RCC 7860 (cell line): ENCODE data around the gene KIAA0825.

ENCODE experiments used
- DNase-seq: peaks from one replicate; pipeline ENCODE4 v3.0.0-alpha.2; 2015; ENCODE audit warnings: low spot score
- FAIRE-seq: peaks from 2 replicates; lab custom pipeline; 2012; peaks lifted over from hg19 to GRCh38; lab: Jason Lieb, UNC

Gene KIAA0825

DNA sequence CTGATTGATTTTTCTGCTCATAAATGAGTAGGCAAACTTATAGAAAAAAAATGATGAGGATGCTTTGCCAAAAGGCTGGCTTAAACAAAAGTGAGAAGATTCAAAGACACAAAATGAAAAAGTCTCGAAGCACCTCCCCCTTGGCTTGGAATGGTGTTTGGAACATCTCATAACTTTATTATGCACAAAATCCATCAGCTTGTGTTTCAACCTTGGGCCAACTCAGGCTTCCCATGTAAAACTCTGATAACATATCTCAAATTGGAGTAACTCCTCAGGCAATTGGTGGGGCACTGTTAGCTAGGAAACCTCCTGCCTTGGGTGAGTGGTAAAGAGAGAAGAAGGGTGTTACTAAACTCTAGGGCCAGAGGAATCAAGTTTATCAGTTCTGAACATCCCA, 176.3 kb downstream of the KIAA0825 start:
- FAIRE-seq (no peak), DNase-seq (no peak)

DNA sequence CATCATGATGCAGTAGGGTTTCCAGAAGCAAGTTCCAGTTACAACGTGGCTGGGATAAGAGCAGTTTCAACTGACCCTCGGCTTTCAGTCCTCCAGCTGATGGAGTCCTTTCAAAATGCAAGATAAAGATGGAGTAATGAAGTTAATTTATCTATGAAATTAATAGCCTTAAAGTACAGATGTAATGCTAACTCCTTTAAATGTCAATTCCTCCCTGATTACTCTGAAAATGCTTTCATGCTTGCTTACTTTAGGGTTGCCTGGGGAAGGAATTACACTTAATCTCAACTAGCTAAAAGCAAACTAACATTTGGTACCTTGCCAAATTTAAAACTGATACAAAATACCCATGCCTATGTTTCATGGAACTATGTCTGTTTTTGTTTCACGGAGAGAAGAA, 178.4 kb downstream of the KIAA0825 start:
- DNase-seq (no peak), FAIRE-seq (no peak)

DNA sequence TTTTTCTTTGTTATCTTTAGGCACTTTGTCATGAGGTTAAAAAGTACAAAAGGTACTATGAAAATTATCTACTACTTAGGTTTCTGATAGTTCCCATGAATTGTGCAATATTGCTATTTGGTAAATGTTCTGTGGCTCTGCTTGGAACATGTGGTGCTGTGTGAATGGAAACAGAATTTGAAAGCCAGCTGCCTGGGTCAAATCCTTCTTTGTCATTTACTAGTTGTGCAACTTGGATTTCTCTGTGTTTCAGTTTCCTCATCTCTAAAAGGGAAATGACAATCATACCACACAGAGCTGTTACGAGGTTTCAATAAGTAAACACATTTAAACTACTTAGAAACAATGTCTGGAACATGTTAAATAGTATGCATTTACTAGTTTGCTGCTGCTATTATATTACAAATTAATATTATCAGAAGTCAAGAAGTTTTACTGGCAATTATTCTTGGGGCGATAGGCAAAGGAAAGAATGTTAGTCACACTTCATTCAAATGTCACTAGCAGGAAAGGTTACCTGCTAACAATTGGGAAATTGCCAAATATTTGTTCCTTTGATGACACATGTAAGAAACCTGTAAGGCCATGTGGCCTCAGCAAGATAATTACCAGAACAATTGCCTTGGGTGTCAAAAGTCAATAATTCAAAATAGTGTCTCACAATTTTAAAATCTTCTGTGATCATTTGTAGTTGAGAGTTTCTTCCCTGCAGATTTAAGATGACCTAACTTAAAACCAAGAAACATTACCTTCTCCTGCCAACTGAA, 184.8 kb downstream of the KIAA0825 start:
- DNase-seq (no peak), FAIRE-seq (no peak)

DNA sequence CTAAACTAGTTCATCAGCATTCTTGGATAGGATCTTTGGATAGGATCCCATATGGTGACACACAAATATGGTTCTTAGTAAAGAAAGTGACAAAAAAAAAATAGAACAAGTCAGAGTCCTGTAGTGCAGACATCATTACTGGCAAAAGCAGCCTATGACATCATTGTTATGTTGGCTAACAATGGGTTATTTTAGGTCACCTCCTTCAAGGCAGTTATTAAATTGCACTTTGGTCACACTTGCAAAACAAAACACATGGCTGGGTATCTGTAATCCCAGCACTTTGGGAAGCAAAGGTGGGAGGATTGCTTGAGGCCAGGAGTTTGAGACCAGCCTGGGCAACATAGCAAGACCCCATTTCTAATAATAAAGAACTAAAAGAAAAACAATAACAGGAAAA, 185.9 kb downstream of the KIAA0825 start:
- DNase-seq: no peak
- no peak for FAIRE-seq

DNA sequence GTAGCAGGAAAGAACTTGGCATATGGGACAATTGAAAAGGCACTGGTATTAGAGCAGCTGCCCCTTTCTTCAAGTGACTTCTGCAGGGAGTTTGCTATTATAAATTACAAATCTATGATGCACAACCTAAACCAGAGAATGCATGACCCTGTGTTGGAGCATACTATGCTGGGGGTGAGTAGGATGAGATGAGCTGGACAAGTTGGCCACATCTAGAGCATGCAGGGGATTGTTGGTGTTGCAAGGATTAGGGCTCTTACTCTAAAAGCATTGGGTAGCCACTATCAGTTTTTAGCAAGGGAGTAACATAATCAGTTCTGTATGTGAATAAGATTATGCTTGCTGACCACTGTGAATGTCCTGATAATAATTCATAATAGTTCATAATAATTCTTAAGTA, 186.7 kb downstream of the KIAA0825 start:
- FAIRE-seq (no peak), DNase-seq (no peak)

DNA sequence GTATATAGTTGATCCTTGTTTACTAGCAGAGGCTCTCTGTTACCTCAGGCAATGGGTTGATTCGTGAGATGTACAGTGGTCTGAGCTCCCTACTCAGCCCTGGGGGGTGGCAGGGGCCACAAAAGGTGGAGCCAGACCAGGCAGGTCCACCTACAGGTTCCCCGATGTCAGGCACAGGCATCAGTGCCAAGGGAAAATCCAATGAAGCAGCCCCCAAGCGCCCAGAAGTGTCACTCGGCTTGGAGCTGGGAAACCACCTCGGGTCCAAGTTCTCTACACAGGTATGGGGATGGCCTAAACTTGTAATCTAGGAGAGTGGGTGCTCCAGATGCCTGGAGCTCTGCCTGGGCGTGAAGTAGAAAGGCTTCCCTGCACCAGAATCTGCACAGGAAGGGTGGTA, 188.8 kb downstream of the KIAA0825 start:
- DNase-seq (no peak), FAIRE-seq (no peak)

DNA sequence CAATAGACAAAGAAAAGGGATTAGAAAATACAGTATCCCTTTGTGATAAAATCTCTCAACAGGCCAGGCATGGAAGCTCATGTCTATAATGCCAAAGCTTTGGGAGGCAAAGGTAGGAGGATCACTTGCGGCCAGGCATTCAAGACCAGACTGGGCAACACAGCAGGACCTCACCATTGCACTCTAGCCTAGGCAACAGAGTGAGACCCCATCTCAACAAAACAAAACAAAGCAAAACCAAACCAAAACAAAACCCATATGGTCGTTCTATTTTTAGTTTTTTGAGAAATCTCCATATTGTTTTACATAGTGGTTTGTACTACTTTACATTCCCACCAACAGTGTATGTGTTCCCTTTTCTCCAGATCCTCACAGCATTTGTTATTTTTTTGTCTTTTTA, 193.0 kb downstream of the KIAA0825 start:
- no peak for FAIRE-seq
- no peak for DNase-seq

DNA sequence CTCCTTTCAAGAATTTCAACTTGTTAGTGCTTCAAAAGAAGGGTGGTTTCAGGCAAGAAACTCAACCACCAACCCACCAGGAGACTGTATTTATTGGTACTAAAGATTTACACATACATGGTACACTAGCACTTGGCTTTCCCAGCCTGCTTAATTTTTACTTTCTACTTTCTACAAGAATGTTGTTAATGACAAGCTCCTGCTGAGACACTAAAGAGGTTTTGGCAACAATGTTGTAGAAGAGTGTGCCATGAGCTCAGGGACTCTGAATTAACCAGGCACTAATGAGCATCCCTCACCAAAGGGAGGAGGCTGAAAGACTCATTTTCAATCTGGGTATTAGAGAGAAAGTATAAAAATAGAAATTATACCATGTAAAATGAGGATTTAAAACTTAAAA, 195.0 kb downstream of the KIAA0825 start:
- DNase-seq (no peak), FAIRE-seq (no peak)

DNA sequence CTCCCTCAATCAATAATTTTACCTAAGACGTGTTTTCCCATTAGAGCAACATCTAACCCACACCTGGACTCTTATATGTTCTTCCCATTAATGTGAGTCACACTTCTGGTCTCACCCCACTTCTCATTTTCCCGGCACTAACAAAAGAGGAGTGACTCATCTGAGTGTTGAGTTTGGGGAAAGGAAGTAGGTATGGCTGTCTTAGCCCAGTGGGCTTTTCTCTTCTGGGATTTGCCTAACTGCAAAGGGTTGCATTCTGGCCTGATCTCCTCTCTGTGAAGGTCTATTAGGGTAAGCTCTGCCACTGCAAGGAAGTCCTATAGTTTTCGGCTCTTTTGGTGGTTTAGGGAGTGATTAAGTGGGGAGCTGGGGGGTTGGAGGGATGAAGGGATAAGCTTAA, 195.6 kb downstream of the KIAA0825 start:
- no peak for DNase-seq

DNA sequence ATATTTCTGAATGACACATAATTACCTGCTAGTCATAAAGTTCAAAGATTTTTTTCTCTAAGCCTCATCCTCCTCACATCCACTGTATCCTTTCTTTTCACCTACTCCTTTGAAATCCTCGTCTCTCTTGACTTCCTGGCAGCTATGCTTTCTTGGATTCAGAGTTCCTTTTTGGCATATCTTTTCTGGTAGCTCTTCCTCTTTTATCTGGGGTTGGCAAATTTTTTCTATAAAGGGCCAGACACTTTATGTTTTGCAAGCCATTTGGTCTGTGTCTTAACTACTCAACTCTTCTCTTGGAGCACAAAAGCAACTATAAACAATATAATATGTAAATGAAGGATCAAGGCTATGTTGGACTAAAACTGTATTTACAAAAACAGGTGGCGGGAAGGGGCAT, 197.5 kb downstream of the KIAA0825 start:
- DNase-seq (no peak), FAIRE-seq (no peak)

More for the DNA sequence above, 195.6 kb downstream of the KIAA0825 start:
- FAIRE-seq: no peak

DNA sequence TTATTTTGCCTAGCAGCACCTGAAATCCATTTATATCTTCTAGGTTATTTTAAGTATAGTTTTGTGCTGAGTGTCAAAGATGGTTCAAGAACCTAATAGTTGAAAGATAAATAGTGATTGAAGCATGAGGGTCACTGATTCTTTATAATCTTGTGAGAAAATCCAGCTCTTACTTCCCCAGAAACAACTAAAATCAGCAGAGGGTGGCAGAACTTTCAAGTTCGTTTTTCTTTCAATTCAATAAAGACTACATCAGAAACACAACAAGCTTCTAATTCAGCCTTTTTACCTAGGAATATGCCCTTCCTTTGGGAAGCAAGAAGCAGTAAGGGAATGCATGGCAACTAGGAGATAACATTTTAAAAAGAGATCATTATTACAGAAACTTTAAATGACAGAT, 202.6 kb downstream of the KIAA0825 start:
- no peak for DNase-seq
- FAIRE-seq: no peak

DNA sequence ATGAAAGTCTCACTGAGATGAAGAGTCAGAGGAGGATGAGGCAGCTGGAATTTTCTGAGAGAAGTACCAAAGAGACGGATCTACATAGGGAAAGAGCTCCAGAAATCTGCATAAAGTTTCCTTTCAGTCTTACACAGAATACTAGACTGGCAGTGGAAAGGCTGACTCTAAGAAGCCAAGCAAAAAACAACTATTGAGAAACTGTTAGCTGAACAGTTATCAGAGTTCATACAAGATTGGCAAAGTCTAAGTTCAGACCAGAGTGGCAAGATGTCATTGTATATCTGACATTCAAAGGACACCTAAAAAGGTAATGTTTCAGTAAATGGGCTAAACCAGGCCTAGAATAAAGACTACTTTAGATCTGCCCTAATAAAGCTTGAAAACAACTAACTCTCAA, 209.0 kb downstream of the KIAA0825 start:
- FAIRE-seq (no peak), DNase-seq (no peak)

DNA sequence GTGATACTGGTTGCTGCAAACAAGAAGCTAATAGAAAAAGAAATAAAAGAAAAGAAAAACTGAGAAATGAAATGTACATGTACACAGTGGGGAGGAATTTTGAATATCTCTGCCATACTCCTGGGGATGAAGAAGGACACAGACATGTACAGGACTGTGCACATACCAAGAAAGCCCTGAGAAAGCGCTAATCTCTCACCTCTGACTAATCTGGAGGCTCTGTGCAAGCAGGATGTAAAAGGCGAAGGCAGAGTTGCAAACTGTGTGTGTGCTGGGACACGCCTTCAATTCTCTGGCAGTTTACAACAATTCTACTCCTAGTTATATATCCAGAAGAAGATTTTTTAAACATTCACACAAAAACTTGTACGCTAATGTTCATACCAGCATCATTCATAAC, 211.4 kb downstream of the KIAA0825 start:
- DNase-seq: no peak
- FAIRE-seq: no peak

DNA sequence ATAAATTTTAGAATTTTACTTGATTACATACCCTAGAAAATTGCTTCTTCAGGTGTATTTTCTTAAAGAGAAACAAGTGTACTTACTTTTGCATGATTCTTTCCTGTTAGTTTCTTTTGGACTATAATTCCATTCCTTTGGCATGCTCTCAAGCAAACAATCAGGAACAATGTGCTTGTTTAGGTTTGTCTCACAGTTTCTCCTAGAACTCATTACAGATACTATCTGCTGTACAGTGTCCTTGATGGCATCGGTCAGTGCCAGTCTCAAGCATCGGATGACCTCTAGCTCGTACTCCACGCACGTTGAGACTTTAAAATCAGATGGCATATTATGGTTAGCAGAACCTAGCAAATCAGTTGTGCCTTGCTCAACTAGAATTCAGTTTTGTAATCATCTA, 214.9 kb downstream of the KIAA0825 start:
- FAIRE-seq: no peak

DNA sequence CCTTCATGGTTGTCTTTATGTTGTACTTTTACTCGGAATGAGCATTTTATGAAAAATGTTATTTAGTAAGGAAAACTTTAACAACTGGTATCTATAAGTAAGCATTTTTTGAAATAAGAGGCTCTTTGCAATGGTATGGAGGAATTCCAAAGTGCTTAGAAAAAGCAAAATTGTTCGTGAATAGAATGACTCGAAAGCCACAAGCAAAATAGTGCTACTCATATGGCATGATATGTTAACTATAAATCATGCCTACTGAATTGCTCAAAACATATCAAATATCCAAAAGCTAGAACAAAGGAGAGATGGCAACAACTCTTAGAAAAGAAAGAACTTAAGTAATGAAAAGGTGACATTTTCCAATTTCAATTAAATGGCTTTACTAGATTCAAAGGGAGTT, 216.3 kb downstream of the KIAA0825 start:
- no peak for FAIRE-seq

More for the DNA sequence above, 214.9 kb downstream of the KIAA0825 start:
- no peak for DNase-seq

DNA sequence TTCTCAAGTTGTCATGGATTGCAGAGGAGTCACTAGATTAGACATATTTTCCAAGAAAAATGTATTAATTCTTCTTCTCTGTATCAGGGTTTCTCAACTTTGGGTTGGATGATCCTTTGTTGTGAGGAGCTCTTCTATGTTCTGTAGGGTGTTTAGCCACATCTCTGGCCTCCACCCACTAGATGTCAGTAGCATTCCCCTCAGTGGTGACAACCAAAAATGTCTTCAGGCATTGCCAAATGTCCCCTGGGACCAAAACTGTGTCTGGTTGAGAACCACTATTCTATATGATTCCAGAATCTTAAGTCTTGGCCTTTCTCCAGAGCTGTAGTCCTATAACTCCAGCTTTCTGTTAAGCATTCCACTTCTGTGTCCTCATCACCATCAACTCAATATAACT, 220.9 kb downstream of the KIAA0825 start:
- FAIRE-seq (no peak), DNase-seq (no peak)

More for the DNA sequence above, 216.3 kb downstream of the KIAA0825 start:
- no peak for DNase-seq

DNA sequence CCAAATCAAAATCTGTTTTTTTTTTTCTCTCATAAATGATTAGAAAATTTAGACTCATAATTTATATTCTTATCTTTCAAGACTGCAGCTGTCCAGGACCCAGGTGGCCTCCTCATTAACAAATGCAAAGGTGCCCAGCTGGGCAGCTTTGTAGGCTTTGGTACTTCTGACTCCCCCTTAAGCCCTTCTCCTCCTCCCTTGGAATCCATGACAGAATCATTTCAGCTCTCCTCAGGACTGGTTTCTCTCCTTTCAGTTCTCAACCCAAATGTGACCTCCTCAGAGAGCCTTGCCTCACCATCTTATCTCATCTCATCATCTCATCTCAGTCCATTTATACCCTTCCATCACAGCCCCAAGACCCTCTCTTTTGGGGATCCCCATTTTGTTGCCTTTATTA, 221.7 kb downstream of the KIAA0825 start:
- DNase-seq (no peak), FAIRE-seq (no peak)

DNA sequence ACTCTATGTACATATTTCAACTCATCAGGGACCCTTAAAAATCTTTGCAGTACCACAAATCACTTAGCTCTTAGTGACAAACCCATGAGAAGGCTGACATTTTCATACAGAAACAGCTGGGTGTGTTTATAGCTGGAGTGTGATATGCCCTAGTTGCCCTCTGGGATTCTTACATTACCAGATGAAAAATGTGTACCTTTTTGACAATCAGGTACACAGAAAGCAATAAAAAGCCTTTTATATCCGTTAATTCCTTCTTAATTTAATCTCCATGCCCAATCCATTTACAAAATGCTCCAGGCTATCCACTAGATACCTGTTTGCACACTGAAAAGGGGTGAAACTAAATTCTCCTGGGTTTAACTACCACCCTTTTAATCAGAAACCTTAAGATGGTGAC, 222.9 kb downstream of the KIAA0825 start:
- no peak for FAIRE-seq
- DNase-seq: no peak

DNA sequence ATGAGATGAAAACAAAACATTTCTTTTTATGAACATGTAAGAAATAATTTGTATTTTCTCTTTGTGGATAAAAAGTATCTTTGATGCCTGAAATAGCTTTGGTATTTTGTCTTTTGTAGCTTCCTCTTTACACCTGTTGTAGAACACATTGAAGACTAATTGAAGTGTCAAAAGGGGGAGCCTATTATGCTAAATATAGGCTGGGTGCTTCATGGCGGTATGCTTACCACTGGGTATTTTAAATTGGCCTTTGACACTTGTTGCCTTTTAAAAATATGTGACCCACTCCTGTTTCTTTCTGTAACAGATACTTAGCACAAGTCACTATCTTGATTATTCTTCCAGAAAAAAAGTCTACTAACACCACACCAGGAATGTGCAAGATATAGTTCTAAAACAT, 226.4 kb downstream of the KIAA0825 start:
- DNase-seq (no peak), FAIRE-seq (no peak)

DNA sequence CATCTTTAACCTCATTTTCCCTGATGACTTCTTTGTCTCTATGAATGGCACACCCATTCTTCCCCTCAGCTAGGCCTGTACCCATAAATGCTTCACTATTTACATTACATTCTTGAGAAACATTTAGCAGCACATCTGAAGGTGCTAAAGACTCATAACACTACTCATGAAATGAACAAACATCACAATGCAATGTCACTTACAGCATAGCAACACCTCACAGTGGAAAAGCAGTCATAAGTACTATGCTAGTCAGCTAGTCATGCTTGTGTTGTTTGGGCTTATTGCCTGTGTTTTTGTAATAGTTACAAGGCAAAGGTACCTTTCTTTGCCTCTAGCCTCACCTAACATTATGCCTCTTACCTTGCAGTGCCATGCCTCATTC, 228.9 kb downstream of the KIAA0825 start:
- DNase-seq: no peak

DNA sequence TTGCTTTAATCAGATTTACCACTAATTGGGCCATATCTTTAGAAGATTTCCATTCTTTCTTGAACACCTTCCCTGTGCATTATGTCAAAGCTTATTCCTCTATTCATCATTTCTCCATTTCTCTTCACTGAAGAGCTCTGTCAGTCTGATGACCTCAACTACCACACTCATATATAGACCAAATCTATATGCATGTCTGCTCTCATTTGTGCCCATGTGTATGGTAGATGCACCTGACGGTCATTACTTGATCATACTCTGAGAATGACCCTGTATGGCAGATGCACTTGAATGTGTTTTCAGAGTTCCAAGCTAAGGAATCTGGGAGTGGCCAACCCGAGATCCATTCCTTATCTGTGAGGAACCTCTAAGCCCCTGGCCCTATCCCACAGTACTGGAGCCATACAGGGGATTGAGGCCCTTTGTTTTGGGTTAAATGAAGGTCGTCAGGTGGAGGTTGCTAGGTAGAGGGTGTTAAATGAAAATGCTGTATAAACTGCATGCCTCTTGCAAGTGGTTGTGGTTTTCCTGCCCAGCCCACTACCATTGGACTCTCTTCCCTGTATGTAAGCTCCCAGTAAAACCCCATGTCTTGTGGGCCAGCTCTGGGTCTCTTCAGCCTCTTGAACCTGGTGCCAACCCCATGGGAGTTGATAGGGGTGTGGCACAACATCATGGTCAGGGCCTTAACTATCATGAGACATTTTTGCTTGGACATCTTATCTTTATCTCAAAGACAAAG, 229.5 kb downstream of the KIAA0825 start:
- FAIRE-seq (no peak), DNase-seq (no peak)

More for the DNA sequence above, 228.9 kb downstream of the KIAA0825 start:
- no peak for FAIRE-seq

DNA sequence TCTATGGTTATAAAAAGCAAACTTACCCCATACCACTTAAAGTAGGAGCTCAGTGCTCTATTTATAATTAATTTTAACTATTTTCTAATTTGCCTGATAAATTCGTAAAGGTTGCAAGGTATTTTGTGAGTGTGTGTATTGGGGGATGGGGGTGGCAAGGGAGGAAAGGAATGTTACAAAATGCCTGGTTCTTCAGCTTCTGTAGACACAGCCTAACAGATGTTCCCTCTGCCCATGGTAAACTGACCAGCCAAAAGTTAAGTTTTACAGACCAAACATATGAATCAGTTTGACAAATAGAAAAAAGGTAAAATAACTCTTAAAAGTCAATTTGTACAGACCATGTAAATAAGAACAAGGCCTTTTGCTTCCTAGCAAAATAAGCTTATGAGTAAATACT, 232.6 kb downstream of the KIAA0825 start:
- DNase-seq (no peak), FAIRE-seq (no peak)
